Measurements from ENCODE around the gene DUSP23.
A peak's percentile ranks its signal among the peaks of the same experiment; 100 is the strongest.

The DUSP23 gene

DNA sequence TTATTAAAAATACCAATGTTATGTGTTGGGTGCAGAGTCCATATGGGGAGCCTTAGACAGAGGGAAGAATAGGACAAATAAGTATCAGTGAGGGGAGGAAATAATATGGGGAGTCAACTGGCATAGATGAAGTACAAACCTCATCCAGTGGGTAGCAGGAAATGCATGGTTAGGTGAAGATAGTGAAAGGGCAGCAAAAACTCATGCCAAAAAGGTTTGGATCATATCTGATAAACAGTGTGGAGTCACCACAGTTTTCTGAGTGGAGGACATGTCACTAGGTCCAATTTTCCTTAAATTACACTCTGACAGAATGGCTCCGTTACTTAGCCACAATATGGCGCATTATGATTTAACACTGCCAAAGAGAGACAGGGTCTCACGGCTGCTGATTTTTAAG, 10.3 kb downstream of the DUSP23 start:
- CTCF ChIA-PET: no interaction called here
- TF ChIP-seq, protein P1, sequence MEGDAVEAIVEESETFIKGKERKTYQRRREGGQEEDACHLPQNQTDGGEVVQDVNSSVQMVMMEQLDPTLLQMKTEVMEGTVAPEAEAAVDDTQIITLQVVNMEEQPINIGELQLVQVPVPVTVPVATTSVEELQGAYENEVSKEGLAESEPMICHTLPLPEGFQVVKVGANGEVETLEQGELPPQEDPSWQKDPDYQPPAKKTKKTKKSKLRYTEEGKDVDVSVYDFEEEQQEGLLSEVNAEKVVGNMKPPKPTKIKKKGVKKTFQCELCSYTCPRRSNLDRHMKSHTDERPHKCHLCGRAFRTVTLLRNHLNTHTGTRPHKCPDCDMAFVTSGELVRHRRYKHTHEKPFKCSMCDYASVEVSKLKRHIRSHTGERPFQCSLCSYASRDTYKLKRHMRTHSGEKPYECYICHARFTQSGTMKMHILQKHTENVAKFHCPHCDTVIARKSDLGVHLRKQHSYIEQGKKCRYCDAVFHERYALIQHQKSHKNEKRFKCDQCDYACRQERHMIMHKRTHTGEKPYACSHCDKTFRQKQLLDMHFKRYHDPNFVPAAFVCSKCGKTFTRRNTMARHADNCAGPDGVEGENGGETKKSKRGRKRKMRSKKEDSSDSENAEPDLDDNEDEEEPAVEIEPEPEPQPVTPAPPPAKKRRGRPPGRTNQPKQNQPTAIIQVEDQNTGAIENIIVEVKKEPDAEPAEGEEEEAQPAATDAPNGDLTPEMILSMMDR (conservative IDR thresholded peaks at IDR 0.05; ENCODE audit: low read depth): no peak
- H3K27ac ChIP-seq: no peak overlapping the region
- DNase-seq (ENCODE audit: low spot score): no peak
- POLR2A ChIA-PET (ENCODE audit: low non-redundant PET): no interaction called here

DNA sequence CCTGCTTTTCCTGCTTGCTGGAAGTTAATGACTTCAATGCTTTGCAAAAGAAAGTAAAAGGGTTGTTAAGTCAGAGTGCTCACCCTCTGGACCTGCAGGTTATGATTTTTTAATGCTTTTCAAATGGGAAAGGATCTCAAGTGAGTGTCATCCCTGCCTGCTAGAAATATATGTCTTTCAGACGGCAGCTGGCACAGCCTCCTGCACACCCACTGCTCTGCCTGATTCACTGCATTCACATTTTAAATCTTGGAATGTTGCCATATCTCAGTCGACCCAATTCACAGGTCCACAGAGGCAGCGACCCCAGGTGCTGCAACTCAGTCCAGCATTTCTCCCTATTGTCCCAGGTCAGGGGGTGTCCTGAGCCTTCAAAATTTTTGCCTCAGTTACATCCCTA, 10.7 kb downstream of the DUSP23 start:
- no peak for DNase-seq (ENCODE audit: low spot score)
- TF ChIP-seq, protein P1 (conservative IDR thresholded peaks at IDR 0.05; ENCODE audit: low read depth): no peak
- POLR2A ChIA-PET (ENCODE audit: low non-redundant PET): no interaction called here
- no peak overlapping the region for H3K27ac ChIP-seq
- CTCF ChIA-PET: no interaction called here

DNA sequence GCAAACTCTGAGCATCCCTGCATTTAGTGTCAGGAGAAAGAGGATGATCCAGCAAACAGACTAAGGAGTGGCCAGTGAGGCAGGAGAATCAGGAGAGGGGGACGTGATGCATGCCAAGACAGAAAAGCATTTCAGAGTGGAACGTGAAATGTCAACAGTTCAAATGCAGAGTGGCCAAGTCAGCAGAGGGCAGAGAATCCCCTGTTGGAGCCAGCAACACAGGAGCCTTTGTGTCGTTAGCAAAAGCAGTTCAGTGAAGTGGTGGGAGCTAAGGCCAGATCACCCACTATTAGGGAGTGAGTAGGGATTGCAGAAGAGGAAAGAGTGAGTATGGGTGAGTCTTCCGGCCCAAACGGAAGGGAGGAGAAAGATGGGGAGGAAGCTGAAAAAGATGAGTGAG, 14.8 kb downstream of the DUSP23 start:
- H3K27ac ChIP-seq: no peak overlapping the region
- DNase-seq (ENCODE audit: low spot score): no peak
- TF ChIP-seq, protein P1 (conservative IDR thresholded peaks at IDR 0.05; ENCODE audit: low read depth): no peak
- ChIA-PET CTCF (no interaction called here), POLR2A (ENCODE audit: low non-redundant PET) (no interaction called here)

DNA sequence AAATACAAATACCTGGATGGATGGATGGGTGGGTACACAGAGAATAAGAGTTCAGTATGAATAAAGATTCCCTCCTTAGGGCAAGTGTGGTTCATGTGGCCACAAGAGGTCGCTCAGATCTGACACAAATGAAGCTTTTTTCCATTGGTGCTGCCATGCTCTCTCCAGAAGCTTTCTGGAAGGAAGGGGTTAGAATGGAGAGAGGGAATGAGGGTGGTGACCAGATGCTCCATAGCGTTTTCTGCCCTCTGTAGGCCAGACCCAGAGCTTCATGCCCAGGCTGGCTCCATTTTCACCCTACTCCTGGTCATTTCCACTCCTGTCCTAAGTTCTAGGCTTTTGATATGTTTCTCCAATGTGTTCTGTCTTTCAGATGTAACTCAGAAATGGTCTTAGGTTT, 18.1 kb downstream of the DUSP23 start:
- POLR2A ChIA-PET (ENCODE audit: low non-redundant PET): no interaction called here
- TF ChIP-seq, protein P1 (conservative IDR thresholded peaks at IDR 0.05; ENCODE audit: low read depth): peak; percentile 71

DNA sequence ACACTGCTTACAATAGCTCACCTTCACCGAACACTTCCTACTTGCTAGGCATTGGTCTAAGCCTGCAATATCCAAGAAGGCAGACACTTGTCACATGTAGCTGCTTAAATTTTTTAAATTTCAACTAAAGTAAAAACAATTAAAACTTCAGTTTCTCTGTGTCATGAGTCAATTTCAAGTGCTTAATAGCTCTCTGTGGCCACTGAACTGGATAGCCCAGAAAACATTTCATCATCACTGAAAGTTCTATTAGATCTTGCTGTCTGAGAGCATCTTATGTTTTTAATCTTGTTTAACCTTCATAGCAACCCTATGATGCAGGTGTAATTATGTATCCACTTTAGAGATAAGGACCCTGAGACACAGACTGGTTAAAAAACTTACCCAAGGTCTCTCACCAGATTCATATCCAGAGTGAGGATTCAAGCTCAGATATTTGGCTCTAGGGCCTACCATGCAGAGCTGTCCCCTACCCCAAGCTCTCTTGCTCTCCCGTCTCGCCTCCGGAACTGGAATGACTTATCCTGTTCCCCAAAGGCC, 18.8 kb downstream of the DUSP23 start:
- TF ChIP-seq, protein P1 (conservative IDR thresholded peaks at IDR 0.05; ENCODE audit: low read depth): no peak
- CTCF ChIA-PET: interaction anchor here (0.5 to 3.1 kb wide), 27 partner anchors 10 to 638 kb away, joined by 3 to 109 read pairs (median 4); partner anchors contain the start of gene DUSP23

More for the DNA sequence above, 18.1 kb downstream of the DUSP23 start:
- CTCF ChIA-PET: interaction anchor here (0.6 to 3.1 kb wide), 25 partner anchors 9 to 637 kb away, joined by 3 to 109 read pairs (median 4); partner anchors contain the start of gene DUSP23
- H3K27ac ChIP-seq: no peak overlapping the region
- peak; percentile 69 for DNase-seq (ENCODE audit: low spot score)

DNA sequence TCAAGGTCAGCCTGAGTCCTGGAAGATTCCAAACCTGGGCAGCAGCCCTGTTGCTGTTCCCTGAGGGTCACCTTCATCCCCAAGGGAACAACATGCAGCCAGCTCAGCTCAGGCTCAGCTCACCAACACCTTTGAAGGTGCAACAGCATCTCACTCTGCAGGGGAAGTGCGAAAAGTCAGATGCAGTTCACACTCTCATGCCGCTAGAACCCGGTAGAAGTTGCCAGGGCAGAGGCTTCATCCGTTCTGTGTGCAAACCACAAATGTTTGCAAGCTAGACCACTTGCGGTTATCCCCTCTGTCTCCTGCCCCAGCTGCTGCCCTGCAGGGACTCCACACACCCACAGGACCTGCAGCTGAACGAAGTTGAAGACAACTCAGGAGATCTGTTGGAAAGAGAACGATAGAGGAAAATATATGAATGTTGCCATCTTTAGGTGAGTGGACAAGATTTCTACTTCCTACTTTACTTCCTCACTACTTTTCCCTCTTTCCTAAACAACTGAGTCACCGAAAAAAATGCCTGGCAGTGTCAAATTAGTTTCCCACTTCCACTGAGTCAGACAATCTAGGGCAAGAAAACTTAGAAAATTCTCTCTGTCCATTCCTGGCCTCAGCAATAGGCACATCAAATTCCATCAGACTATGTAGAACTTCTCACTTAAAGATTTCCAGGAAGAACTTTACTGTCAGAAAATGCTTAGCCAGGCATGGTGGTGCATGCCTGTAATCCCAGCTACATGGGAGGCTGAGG, 19.6 kb downstream of the DUSP23 start:
- H3K27ac ChIP-seq: no peak overlapping the region
- no peak for DNase-seq (ENCODE audit: low spot score)
- TF ChIP-seq, protein P1 (conservative IDR thresholded peaks at IDR 0.05; ENCODE audit: low read depth): no peak
- ChIA-PET CTCF (interaction anchor here (0.9 to 3.1 kb wide), 5 partner anchors 10 to 623 kb away, joined by 3 to 109 read pairs (median 16); no protein-coding TSS in a partner anchor), POLR2A (ENCODE audit: low non-redundant PET) (no interaction called here)

More for the DNA sequence above, 18.8 kb downstream of the DUSP23 start:
- POLR2A ChIA-PET (ENCODE audit: low non-redundant PET): no interaction called here
- no peak for DNase-seq (ENCODE audit: low spot score)
- no peak overlapping the region for H3K27ac ChIP-seq

All from RWPE1 (cell line).